Measurements from ENCODE around the gene IGLL5. TPM values are rescaled to one million over a fixed set of nuclear protein-coding genes. Genes with fewer than 3 reads are reported as not detected.

IGLL5 gene
- total and polyA plus RNA-seq, 12 donors: 0.43 to 24.7 (median 1.8) TPM; not detected in 6

GRCh38 chr22:22936180-22936914, 48.7 kb downstream of the IGLL5 start:
- Histone ChIP-seq H3K27ac (no peak overlapping the region), H3K27me3 (no peaks in the 10 kb centered on the region), H3K4me3 (no peak overlapping the region), H3K36me3 (replicated peaks in 1 of 2) (no peaks in the 10 kb centered on the region), H3K9me3 (replicated peaks in 1 of 3) (no peaks in the 10 kb centered on the region), H3K4me1 (replicated peaks in 1 of 2) (no peaks in the 10 kb centered on the region)
- WGBS, 4 donors: 87 to 95% (median 92%) methylated on average over 14 to 15 of the region's 15 CpGs
- DNase-seq: no peak
- intact Hi-C loops (cut with DNase I): no loop called here
- TF ChIP-seq POLR2A (IDR thresholded peaks at IDR 0.05): no peak
- TF ChIP-seq, protein P1, sequence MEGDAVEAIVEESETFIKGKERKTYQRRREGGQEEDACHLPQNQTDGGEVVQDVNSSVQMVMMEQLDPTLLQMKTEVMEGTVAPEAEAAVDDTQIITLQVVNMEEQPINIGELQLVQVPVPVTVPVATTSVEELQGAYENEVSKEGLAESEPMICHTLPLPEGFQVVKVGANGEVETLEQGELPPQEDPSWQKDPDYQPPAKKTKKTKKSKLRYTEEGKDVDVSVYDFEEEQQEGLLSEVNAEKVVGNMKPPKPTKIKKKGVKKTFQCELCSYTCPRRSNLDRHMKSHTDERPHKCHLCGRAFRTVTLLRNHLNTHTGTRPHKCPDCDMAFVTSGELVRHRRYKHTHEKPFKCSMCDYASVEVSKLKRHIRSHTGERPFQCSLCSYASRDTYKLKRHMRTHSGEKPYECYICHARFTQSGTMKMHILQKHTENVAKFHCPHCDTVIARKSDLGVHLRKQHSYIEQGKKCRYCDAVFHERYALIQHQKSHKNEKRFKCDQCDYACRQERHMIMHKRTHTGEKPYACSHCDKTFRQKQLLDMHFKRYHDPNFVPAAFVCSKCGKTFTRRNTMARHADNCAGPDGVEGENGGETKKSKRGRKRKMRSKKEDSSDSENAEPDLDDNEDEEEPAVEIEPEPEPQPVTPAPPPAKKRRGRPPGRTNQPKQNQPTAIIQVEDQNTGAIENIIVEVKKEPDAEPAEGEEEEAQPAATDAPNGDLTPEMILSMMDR (IDR thresholded peaks at IDR 0.05): no peak

DNA sequence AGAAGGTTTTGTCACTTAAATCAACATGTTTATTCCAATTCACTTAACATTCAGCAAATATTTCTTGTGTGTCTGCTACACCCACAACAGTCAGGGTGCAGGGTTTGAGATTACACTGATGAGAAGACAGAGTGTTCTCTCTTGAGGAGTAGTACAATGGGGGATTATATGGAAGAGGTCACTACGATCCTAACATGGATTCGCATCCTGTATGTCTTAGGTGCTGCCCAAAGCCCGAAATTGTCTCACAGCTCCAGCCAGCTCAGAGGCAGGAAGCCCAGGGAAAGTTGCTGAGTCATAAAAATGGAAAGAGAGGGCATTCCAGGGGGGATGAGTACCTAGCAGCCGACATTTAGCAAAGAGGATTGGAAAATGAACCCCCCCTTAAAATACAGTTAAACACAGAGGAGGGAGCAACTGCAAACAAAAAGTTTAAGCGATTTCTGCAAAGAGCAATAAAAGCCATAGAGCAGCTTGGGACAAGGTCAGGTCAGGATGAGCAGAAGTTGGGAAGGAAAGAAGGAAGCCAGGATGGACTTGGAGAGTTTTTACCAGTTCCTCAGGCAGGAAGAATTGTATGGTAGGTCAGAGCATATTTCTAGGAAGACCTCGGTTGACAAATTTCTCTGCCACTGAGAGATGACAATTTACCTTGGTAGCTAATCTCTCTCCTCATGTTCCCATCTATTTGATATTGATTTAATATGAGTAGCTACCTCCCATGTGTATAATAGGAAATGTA, 49.5 kb downstream of the IGLL5 start:
- Histone ChIP-seq H3K4me1 (replicated peaks in 1 of 2) (no peaks in the 10 kb centered on the region), H3K9me3 (replicated peaks in 1 of 3) (no peaks in the 10 kb centered on the region), H3K4me3 (no peak overlapping the region), H3K27me3 (no peaks in the 10 kb centered on the region), H3K27ac (no peak overlapping the region), H3K36me3 (replicated peaks in 1 of 2) (no peaks in the 10 kb centered on the region)
- no peak for TF ChIP-seq POLR2A (IDR thresholded peaks at IDR 0.05)
- TF ChIP-seq, protein P1 (IDR thresholded peaks at IDR 0.05): no peak
- intact Hi-C loops (cut with DNase I): no loop called here
- DNase-seq: no peak
- 75 to 81% (median 79%) methylated on average over 6 of the region's 6 CpGs for WGBS, 4 donors

GRCh38 chr22:22937894-22938480, 50.4 kb downstream of the IGLL5 start:
- DNase-seq: no peak
- WGBS, 4 donors: 79 to 94% (median 87%) methylated on average over 3 of the region's 3 CpGs
- intact Hi-C loops (cut with DNase I): no loop called here
- no peaks in the 10 kb centered on the region for H3K4me1 ChIP-seq (replicated peaks in 1 of 2)
- no peak overlapping the region for H3K27ac ChIP-seq
- H3K4me3 ChIP-seq: no peak overlapping the region
- H3K27me3 ChIP-seq: no peaks in the 10 kb centered on the region
- TF ChIP-seq POLR2A (IDR thresholded peaks at IDR 0.05): no peak
- TF ChIP-seq, protein P1 (IDR thresholded peaks at IDR 0.05): no peak
- H3K9me3 ChIP-seq (replicated peaks in 1 of 3): no peaks in the 10 kb centered on the region
- H3K36me3 ChIP-seq (replicated peaks in 1 of 2): no peaks in the 10 kb centered on the region
